Nephron progenitor cell (in vitro differentiated cells): Measurements from ENCODE around the gene KHNYN.
A peak's percentile ranks its signal among the peaks of the same experiment; 100 is the strongest.

Experiments
- DNase-seq: peaks from one replicate; pipeline ENCODE4 v3.0.0; 2021
- H3K27ac Mint-ChIP-seq: 2 replicates; pipeline ENCODE4 v1.8.0; 2021; ENCODE audit warnings: mild to moderate bottlenecking, moderate library complexity, mixed read lengths
- H3K27me3 Mint-ChIP-seq: 2 replicates; pipeline ENCODE4 v1.8.0; 2021; ENCODE audit warnings: mild to moderate bottlenecking, low read depth, mixed read lengths; ENCODE audit not compliant: poor library complexity
- H3K36me3 Mint-ChIP-seq: 2 replicates; pipeline ENCODE4 v1.8.0; 2021; ENCODE audit warnings: low read depth, mixed read lengths
- H3K4me1 Mint-ChIP-seq: 2 replicates; pipeline ENCODE4 v1.8.0; 2021; ENCODE audit warnings: mixed read lengths
- H3K4me3 Mint-ChIP-seq: 2 replicates; pipeline ENCODE4 v1.8.0; 2021; ENCODE audit warnings: mild to moderate bottlenecking, moderate library complexity, mixed read lengths
- H3K9me3 Mint-ChIP-seq: 2 replicates; pipeline ENCODE4 v1.8.0; 2021; ENCODE audit warnings: mild to moderate bottlenecking, moderate library complexity, mixed read lengths
- TF ChIP-seq, protein P1 (sequence below): fragments of 200-600 bp; sonication (generic); IDR thresholded peaks from 2 replicates; pipeline ENCODE4 v1.5.0; 2021; ENCODE audit warnings: antibody characterized with exemption

KHNYN gene

DNA sequence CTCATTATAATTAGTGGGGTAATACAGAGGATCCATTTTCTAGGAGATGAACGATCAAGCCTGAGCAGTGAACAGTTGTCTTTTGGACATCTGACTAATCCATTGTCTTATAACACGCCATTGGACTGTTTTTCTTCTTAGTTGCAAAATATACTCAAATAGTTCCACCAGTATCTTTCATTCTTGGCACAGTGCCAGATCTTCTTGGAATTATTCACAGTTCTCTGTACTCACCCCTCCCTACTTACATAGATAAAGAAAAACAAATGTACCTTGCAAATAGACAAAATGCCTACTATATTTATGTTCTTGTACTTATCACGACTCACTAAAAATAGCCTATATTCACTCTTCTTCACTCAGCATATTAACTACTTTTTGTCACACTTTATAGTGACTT is 4.0 kb upstream of the KHNYN start:
- Mint-ChIP-seq H3K4me1 (peaks cover 19% of the 10 kb centered on the region), H3K4me3 (no peak overlapping the region), H3K27ac (no peak overlapping the region), H3K36me3 (no peaks in the 10 kb centered on the region), H3K27me3 (peaks cover 24% of the 10 kb centered on the region), H3K9me3 (peaks cover 4% of the 10 kb centered on the region)
- no peak for DNase-seq
- TF ChIP-seq, protein P1, sequence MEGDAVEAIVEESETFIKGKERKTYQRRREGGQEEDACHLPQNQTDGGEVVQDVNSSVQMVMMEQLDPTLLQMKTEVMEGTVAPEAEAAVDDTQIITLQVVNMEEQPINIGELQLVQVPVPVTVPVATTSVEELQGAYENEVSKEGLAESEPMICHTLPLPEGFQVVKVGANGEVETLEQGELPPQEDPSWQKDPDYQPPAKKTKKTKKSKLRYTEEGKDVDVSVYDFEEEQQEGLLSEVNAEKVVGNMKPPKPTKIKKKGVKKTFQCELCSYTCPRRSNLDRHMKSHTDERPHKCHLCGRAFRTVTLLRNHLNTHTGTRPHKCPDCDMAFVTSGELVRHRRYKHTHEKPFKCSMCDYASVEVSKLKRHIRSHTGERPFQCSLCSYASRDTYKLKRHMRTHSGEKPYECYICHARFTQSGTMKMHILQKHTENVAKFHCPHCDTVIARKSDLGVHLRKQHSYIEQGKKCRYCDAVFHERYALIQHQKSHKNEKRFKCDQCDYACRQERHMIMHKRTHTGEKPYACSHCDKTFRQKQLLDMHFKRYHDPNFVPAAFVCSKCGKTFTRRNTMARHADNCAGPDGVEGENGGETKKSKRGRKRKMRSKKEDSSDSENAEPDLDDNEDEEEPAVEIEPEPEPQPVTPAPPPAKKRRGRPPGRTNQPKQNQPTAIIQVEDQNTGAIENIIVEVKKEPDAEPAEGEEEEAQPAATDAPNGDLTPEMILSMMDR = no peak

DNA sequence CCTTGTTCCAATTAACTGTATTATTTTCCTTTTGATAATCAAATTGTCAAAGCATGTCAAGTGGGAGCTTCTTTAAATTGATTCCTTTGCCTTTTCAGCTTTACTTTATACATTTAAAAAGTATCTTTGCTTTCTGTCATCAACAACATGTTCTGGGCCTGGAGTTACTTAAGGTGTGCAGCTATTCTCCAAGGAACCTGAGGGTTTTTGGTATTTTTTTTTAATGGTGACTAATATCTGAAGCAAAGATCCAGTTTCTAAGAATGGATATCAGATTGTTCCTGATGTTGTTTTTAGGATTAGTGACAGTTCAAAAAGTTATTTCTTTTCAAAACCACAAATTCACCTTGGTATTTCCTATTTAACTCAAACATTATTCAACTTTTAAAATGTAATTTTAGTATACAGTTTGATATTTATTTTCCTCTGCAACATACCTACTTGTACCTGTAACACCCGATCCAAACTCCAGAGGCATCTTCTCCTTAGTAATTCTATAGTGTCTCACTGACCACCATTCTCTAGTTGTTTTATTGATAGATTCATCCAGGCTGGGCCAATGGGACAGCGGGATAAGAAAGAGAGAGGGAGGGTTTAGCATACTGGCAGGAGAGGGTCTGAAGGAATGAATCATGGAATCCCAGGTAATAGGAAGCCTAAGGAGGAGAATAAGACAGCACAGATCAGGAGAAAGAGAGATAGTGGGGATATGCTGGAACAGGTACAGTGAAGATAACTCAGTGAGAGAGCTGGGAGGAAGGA is 3.4 kb upstream of the KHNYN start:
- no peak for DNase-seq
- H3K4me3 Mint-ChIP-seq = no peak overlapping the region
- H3K4me1 Mint-ChIP-seq = peaks cover 25% of the 10 kb centered on the region
- no peak overlapping the region for H3K27ac Mint-ChIP-seq
- H3K9me3 Mint-ChIP-seq = peaks cover 4% of the 10 kb centered on the region
- TF ChIP-seq, protein P1 = no peak
- H3K36me3 Mint-ChIP-seq = no peaks in the 10 kb centered on the region
- H3K27me3 Mint-ChIP-seq = peaks cover 24% of the 10 kb centered on the region

DNA sequence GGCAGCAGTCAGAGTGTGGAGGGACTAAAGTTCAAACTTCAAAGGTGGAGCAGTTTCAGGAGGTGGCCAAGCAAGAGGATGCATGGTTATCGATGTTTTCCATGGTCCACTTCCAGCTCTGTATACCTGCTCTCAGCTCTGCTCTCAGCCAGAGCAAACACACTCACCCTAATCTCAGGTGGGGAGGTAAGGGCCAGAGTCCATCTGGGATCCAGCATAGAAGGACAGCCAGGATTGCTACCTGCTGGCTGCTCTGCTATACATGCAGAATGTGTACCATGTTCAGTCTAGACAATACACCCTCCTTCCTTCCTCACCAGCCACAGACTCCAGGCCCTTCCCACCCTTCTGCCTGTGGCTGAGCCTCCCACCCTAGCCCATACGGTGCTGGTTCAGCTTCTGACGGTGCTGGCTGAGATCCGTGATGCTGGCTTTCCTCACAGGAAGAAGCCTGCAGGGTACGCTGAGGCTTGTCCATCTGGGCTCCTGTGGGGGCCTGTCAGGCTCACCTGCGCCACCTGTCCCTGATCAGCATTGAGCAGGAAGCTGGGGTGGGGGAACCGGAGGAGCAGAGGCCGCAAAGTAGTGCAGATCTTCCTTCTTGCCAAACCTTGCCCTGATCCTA is 2.7 kb upstream of the KHNYN start:
- no peak overlapping the region for H3K4me3 Mint-ChIP-seq
- TF ChIP-seq, protein P1 = no peak
- peaks cover 24% of the 10 kb centered on the region for H3K27me3 Mint-ChIP-seq
- peaks cover 32% of the 10 kb centered on the region for H3K4me1 Mint-ChIP-seq
- no peak for DNase-seq
- peaks cover 4% of the 10 kb centered on the region for H3K9me3 Mint-ChIP-seq
- peaks cover 5% of the 10 kb centered on the region for H3K36me3 Mint-ChIP-seq
- no peak overlapping the region for H3K27ac Mint-ChIP-seq

DNA sequence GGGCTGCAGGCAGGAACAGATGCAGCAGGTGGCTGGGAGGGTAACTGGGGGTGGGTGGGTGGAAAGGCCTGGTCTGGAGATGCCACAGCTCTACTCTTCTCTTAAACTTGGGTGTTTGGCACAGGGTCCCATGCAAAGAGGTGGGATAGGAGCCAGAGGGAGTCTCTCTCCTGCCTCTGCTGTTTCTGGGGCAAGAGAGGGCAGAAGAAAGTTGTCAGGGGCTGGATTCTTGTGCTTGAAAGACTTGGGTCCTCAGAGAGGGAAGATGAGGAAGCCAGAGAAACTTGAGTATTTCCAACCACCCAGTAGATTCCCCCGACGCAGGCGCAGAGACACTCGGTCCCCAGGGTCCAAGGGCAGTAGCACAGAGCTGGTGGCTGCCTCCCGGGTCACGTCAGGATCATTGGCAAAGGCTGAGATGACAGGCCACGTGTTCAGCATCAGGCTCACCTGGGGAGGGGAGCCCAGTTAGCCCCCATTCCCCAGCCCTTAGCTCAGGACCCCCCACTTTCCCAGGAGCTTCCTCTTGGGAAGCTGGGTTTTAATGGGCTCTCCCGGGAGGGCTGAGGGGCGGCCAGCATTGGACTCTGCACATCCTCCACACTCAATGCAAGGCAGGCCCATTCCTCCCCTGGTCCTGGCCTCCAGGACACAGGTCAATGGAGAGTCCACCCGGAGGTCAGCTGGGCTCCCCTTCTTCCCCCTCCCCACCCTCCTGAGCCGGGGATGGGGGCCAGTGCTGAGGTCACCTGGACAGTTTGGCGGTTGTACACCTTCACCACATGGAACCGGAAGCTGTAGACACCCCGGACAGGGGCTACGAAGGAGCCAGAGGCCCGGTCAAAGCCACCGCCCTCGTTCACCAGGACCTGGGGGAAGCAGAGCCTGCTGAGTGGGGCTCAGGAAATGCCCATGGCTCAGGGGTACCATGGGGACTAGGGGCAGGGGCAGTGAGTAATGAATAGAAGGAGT is 1.9 kb upstream of the KHNYN start:
- Mint-ChIP-seq H3K9me3 (peaks cover 4% of the 10 kb centered on the region), H3K36me3 (peaks cover 7% of the 10 kb centered on the region), H3K27me3 (peaks cover 24% of the 10 kb centered on the region), H3K4me1 (peaks cover 33% of the 10 kb centered on the region), H3K4me3 (peak overlapping the region; percentile 64), H3K27ac (no peak overlapping the region)
- no peak for DNase-seq
- TF ChIP-seq, protein P1 = no peak

DNA sequence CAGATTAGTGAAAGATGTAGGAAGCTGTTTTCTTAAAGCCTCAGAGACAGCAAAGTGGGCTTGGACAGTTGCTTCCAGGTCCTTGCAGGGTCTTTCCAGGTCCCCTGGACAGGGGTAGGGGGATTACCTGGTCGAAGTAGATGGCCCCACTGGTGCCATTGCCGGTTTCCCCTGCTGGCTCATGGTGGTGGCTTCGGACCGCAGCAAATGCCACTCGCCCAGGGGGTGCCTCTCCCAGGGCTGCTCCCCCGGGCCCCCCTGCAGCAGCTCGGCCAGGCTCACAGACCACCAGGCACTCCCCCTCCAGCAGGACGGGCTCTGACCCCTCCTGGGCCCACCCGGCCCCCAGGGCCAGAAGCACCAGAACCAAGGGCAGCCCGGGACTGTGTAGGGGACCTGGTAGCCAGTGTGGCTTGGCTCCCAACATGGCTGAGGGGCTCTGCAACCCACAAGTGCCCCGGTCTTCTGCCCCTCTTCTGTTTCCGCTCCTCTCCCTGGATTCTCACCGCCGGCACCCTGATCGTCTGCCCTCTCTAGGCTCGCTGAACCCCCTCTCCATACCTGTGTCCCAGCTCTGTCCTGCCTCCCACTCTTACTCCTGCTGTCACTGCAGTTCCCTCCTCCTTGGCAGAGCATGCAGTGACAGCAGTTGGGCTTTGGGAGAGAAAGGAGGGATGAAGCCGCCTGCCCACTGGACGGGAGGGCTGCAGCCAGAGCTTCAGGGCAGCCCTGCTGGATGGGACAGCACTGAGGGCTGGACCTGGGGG is 943 bp upstream of the KHNYN start:
- Mint-ChIP-seq H3K9me3 (peaks cover 4% of the 10 kb centered on the region), H3K36me3 (peaks cover 17% of the 10 kb centered on the region), H3K4me3 (peak overlapping the region; percentile 83), H3K4me1 (peaks cover 36% of the 10 kb centered on the region), H3K27ac (no peak overlapping the region), H3K27me3 (peaks cover 27% of the 10 kb centered on the region)
- TF ChIP-seq, protein P1 = no peak
- no peak for DNase-seq
